GM21529 (cell line): Measurements from ENCODE around the gene TOX4.
"Not testable (repeated sequence)": the region's sequence is repeated elsewhere in the genome, so short reads cannot be mapped to it uniquely, and the experiment has no call there.

ENCODE experiments used
- ATAC-seq: cut with Tn5 transposase; IDR thresholded peaks from one replicate; pipeline ENCODE4 v1.9.1; 2021; ENCODE audit not compliant: unreplicated experiment

The TOX4 gene

DNA sequence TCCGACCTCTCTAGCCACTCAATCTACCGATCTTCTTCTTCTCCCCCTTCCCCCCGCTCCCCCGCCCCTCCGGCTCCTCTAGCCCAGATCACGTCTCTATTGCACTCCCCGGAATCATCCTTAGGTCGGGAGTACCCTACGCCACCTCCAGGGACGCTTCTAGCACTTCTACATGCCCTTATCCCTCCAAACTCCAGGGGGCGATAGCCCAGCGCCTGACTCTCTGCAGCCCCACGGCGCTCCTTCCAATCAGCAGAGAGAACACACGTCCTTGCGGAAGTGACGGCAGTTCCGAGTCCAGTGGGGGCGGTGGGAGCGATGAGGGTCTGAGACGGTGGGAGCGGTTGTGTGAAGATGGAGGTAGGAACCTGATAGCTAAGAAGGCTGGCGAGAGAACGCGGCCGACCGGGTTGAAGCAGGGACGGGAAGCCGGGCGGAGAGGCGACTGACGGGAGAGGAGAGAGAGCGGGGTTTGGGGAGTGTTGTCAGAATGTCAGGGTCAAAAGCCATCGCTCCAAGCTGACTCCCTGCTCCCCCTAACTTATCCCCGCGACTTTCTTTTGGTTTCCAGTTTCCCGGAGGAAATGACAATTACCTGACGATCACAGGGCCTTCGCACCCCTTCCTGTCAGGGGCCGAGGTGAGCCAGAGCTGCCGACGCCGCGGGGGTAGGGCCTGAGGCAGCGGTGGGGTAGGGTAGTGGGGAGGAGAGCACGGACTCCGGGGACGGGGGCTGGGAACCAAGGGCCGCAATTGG is at the start of gene TOX4, which contains the start of gene RAB2B:
TOX4 (plus strand) TSS at position 271 of the 757 bp plus-strand sequence; CDS start at position 355, 84 bp downstream.
RAB2B (minus strand) TSS at position 35 of the 757 bp plus-strand sequence. CDS start 87 bp downstream, outside the sequence.
- ATAC-seq, result peak; percentile 99

DNA sequence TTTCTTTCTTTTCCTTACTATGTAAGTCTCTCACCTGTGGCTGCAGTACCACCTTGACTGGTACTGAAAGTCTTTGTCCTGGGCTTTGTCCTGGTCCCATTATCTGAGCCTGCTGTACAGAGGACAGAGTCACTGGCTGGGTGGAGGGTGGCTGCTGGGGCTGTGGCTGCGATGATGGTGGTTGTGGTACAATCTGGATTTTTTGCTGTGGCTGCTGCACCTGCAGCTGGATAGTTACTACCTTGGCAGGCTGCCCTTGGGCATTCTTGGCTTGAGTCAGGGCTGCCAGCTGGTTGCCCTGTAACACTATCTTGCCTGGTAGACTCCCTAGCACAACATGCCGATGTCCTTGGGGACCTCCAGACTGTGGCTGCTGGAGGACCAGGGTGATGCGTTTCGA is 48.1 kb upstream of the TOX4 start:
- ATAC-seq, result no peak

DNA sequence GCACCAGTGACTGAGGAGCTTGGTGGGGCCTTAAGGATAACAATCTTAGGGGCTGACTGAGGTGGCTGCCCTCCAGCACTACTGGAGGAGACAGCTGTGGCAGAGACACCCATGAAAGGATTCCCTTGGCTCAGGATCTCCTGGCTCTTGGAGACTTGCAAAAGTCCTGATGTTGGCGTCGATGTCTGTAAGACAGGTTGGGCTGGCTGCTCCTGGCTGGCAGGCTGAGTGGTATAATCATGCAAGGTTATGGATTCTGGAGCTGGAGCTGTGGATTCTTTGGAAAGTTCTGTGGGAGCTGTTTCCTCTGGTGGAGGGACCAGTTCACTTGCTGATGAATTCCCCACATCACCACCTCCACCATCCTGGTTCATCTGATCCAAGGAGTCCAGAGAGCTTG is 45.9 kb upstream of the TOX4 start:
- no peak for ATAC-seq

DNA sequence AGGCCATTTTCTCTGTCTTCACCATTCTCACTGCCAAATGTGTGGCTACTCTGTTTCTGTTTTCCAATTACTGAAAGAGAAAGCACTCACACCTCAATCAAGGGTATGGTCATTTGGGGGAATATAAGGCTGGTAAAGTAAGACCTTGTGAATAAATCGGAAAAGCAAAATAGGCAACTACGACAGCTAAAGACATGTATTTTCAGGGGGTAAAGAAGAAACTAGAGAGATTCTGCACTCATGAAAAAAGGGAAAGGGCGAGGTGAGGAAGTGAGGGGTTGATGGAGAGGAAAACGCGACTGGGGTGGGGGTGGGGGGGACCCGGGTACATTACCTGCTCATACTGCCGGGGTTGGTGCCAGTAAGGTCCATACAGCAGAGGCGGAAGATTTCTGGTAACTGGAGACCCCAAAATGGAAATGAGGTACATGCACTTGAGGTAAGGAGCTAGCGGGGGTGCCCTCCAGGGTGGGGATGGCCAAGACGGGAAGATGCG is 40.4 kb upstream of the TOX4 start:
- no peak for ATAC-seq

DNA sequence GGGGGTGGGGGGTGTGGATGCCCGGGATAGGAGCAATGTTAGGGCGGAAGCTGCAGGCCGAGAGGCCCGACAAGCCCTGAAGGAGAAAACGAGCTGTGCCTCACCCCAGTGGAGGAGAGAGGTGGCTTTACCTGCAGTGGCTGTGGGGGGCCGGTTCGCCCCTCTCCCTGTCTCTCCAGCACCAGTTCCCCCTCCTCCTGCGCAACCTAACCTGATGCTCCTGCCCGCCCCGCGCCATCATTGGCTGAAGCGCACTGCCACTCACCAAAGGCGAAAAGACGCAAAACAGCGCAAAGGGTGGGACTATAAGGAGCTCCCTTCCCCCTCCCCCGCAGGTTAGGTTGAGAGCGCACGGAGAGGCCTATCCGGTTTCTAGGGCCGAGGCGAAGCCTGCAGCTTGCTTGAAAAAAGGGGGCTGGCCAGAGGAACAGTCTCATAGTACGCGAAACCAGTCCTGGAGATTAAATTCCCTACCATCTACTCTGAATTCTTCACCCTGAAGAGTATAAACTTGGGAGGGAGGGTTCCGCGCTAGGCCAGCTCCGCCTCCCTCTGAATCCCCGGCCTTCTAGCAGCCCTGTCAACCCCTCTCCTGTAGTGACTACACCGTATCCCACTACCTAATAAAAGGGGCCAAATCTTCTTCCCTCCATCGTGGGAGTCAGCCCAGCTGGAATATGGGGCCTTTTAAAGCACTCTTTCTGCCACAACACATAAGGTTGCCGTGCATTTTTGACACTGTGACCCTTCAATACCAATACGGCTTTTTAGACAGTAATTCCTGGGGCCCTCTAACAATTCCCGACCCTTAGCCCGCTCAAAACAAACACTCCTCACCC is 39.7 kb upstream of the TOX4 start:
- peak; percentile 99 for ATAC-seq

DNA sequence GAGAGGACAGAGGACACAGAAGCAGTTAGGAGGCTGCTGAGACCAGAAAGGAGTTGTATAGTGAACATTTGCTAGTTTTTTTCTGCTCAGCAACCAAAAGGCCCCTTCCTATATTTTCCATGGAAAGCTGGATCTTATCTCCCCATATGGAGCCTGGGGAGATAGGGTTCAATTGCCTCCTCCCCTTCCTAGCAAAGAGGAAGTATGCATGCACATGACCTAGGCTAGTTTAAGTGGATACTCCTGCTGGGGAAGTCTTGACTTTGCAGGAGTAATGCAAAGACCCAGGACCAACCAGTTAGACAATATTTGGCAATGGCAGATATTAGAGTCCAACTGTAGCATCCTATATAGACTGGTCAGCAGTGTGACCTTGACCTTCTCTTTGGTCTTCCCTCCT is 36.1 kb upstream of the TOX4 start:
- ATAC-seq, result no peak

DNA sequence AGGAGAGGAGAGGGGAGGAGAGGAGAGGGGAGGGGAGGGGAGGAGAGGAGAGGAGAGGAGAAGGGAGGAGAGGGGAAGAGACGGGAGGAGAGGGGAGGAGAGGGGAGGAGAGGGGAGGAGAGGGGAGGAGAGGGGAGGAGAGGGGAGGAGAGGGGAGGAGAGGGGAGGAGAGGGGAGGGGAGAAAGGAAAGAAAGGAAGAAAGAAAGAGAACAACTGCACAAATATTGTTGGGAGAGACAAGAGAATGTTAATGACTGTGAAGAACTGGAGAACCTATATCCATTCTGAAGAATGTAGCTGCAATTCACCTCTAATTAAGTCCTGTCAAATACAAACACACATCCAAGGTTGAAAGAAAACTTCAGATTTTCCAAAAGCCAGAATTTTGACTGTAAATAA is 34.3 kb upstream of the TOX4 start:
- not testable (repeated sequence) for ATAC-seq

DNA sequence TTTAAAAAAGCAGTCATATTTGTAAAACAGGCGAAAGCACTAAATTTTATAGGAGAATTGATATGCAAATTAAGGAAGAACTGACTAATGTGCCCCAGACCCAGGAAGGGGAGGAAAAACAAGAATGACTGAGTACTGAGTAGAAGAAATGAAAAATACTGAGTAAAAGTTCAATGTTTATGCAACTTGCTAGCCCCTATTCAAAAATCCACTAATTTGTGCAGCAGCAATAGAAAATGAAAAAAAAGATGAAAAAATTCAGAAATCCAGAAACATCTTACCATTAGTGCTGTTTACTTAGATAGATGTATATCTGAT is 27.1 kb upstream of the TOX4 start:
- no peak for ATAC-seq

DNA sequence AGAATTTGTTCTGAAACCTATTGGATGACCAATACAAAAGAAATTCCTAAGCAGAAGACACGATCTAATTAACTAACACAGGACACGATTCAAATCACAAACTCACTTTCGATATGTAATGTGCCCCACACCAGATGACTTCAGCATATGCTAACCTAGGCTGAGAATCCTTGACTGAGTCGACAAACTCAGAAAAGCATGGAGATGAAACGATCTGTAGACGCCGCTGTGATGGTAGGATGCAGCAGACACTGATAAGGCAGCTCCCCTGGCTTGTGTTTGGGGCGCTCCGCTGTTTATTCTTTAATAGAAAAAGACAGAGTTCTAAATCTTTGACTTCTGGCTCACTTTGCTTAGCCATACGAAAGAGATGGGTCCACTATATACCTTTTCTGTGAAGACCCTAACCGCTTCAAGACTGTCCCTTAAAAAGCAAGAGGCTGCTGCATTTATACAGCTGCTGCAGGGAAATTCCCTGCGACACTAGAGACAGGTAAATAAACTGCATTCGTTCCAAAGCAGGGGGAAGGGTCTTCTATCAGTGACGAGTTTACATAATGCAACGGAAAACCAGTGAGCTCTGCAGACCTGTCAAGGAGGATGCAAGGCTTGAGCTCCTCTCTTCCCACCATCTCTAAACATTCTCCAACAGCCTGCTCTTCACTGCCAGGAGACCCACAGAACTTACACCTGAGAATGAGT is 22.0 kb upstream of the TOX4 start:
- no peak for ATAC-seq

DNA sequence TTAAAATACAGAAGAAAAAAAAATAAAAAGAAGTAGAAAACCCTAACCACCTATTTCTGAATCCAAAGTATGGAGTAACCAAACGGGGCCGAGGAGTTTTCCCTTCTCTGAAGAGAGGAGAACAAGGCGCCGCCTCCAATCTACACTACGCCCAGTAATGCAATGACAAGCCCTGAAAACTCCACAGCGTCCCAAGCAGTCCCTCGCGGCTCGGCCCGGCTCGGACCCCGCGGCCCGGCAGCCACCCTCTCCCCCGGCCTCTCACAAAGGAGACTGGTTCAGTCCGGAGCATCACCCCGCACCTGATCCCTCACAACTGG is 21.4 kb upstream of the TOX4 start:
- ATAC-seq, result peak; percentile 21

DNA sequence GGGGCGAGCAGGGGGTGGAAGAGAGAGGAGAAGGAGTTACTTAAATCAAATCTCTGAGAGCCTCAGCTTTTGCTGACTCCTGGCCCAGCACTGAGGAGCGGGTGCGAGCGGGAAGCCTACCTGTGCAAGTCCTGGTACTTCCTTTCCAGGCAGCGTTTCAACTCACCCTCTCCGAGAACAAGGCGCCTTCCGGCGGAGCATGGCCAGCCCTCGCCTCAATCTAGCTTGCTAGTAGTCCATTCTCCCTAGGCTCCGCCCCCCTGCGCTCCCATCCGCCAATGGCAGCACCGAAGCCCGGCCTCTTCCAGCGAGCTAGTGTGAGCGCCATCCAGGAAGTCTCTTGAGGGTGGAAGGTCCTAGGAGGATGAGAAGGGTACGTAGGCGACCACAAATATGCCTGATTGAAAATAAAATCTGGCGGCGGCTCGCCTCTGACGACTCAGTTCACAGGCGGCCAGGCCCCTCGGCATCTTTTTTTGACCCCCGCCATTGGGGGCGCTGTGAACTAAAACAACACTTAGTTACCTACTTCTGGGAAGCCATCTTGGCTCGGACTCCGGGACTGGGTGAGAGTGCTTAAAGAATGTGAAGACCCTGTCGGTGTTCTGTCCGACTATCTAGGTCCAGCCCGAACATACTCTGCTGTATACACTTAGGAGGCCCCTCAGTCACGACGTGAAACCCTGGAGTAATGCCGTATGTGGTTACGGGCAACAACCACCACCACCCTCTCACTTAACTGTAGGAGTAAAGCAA is 20.9 kb upstream of the TOX4 start, which contains the start of gene CHD8:
CHD8 (minus strand) TSS at position 212 of the 756 bp plus-strand sequence. CDS start 24,480 bp downstream, outside the sequence.
- peak; percentile 97 for ATAC-seq

DNA sequence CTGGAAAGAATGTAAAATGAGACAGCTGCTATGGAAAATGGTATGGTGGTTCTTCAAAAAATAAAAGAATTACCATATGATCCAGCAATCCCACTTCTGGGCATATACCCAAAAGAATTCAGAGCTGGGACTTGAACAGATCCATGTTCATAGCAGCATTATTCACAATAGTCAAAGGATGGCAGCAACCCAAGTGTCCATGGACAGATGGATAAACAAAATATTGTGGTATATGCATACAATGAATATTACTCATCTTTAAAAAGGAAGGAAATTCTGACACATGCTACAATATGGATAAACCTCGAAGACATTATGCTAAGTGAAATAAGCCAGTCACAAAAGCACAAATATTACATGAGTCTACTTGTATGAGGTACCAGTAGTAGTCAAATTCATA is 9.4 kb upstream of the TOX4 start:
- ATAC-seq, result no peak

DNA sequence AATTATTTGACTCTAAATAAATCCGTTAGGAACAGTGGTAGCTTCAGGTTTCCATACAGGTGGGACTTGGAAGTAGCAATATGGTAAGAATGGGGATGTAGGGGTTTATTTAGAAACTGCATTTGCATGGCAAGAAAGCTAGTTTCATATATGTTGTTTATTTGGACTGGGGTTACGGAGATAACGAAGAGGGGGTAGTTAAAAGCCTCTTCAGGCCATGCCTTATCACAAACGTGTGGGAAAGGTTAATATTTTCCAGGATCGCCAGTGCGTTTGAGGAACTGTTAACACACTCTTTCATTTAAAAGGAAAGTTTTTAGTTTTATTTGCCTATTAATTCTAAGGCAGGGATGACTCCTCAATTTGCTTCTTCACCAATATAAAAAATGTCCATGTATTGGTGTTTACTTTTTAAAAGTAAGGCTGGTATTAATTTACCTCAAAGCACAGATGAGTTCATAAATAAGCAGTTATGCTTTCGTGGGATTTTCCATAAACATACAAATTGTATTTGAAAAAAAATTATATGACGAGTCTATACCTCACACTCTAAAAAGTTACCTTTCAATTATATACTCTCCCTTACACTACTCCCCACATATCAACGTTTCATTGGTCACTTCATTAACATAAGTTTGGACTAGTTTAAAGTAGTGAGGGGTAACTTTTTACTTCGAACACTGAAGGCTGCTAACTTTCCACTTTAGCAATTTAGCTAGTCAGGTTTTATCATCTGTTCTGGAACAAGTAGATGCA is 1.1 kb upstream of the TOX4 start:
- ATAC-seq, result no peak

DNA sequence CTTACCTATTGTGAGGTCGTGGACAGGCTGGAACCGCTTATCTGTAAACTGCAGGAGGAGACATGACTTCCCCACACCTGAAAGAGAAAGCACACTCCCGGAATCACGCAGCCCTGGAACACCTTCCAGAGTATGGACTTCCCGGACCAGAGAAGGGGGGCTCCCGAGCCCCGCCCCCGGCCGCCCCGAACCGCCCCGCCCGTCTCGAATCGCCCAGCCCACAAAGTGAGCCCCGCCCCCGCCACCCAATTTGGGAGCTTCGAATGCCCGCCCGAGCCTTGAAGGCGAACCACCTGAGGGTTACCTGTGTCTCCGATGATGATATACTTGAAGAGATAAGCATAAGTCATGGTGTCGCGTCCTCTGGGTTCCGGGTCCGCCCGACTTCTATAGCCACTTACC is 471 bp upstream of the TOX4 start:
- ATAC-seq, result peak; percentile 31

DNA sequence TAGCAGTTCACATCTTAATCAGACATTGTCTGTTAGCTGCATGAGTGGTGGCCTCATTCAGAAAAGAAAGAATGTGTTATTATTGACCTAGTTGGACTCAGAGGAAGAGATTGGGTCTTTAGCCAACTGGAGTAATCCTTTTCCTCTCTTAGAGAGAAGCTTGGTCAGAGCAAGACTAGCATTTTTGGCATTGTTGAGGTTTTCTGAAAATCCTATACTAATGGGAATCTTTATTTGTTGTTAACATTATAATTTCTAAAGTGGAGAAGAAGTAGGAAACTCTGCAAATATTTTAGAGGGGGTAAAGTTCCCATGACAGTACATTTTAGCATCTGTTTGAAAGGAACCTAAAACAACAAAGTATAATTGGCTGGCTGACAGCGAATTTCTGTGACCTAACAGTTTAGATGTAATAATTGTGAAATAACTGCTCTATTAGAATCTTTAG is 9.7 kb downstream of the TOX4 start:
- no peak for ATAC-seq

DNA sequence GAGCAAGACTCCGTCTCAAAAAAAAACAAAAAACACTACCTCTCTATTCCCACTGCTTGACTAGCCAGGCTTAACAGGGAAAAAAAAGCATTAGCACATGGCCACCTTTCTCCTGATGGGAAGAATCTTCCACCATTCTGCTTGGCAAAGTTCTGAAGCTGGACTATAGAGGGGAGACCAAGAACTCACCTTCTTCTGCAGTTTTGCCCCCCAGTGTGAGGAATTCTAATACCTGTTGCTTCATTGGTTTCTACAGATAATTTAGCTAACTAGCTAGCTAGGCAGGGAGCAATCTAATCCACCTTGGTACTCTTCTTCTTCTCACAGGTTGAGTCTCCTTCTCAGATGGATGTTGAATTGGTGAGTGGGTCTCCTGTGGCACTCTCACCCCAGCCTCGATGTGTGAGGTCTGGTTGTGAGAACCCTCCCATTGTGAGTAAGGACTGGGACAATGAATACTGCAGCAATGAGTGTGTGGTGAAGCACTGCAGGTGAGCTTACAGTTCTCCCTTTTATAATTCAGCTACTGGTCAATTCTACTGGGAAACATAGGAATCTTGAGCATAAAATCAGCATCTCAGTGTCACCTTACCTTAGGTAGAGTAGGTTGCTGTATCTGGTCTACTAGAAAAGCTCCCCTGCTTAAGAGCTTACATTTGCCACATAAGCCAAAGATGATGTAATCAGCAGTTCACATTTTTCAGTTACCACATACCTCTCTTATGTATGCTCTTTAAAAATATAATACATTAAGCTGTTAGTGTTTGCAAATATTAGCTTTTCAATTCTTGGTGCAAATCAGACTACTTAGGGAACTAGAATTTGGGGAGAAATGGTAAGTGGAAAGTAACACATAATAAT is 18.1 kb downstream of the TOX4 start:
- no peak for ATAC-seq

DNA sequence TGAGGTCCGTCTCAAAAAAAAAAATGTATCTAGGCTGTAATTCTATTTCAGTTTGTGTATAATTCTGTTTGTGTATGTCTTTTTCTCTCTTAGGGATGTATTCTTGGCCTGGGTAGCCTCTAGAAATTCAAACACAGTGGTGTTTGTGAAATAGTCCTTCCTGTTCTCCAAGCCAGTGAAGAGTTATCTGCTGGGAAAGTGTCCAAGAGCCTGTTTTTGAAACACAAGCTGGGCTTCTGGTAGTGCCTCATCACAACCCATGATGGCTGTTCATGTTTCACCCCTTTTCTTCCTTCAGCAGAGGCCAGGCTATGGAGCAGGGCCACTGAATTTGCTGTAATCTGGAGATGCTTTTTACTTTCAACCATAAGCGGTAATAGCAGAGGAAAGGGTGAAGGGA is 19.5 kb downstream of the TOX4 start:
- ATAC-seq, result no peak

DNA sequence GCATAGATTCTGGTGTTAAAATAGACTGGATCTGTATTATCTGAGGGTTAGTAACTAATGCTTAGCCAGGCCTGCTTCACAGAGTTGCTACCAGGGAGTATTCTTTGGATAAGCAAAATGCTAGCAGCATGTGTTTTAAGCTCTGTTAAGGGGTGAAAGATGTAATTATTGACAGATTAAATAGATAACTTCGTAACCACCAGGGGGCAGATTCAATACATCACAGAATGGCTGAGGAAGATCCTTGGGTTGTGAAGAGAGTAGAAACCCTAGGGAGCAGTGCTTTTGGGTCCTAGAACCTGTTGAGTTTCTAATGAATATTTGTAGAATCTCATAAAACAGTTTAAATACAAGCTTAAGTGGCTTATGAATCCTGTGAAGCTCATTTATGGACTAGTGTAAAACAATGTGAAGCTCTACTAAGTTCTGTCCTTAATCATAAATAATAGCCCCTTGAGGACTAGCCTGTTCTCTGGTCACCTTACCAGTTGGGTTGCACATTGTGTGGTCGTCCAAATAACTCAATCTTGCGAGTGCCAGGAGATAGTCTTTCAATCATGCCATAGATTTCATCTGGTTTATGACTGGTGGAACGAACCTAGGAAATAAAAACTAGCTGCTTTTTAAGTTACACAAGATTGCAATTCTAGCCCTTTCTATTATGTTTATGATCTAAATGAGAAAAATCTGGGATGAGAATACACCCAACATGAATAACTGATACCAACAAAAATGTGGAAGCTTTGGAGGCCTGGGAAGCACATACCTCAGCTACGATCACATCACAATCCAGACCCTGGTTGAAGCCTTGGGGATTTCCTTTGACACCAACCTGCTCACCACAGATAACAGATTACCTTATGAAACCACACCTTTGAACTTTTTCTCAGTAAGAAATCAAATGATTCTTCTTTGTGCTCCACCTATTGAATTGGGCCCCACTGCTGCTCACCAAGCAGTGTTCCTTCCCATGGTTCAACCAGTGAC is 21.8 kb downstream of the TOX4 start:
- no peak for ATAC-seq
